Measurements from ENCODE around the gene EPHA6.
A peak's percentile ranks its signal among the peaks of the same experiment; 100 is the strongest.

EPHA6 gene

DNA sequence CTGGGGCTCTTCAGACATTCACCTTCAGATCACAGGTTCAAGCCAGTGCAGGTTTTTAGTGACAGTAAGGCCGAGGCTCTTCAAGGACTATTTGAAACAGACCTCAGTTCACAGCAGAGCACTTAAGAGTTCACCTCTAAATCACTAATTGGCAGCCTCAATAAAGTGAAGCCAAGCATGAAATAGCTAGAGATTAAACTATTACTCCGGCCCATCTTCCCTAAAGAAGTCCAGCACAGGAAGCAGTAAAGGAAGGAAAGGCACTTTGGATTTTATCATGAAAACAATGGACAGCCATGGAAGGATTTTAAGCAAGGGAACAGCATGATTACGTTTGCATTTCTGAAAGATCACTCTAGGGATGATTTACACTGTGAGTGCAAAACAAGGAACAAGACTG, 922.5 kb downstream of the EPHA6 start:
- TF ChIP-seq, protein P1, sequence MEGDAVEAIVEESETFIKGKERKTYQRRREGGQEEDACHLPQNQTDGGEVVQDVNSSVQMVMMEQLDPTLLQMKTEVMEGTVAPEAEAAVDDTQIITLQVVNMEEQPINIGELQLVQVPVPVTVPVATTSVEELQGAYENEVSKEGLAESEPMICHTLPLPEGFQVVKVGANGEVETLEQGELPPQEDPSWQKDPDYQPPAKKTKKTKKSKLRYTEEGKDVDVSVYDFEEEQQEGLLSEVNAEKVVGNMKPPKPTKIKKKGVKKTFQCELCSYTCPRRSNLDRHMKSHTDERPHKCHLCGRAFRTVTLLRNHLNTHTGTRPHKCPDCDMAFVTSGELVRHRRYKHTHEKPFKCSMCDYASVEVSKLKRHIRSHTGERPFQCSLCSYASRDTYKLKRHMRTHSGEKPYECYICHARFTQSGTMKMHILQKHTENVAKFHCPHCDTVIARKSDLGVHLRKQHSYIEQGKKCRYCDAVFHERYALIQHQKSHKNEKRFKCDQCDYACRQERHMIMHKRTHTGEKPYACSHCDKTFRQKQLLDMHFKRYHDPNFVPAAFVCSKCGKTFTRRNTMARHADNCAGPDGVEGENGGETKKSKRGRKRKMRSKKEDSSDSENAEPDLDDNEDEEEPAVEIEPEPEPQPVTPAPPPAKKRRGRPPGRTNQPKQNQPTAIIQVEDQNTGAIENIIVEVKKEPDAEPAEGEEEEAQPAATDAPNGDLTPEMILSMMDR (IDR thresholded peaks at IDR 0.05; ENCODE audit: borderline replicate concordance, insufficient read depth, low read depth, low read length) = no peak
- no peak overlapping the region for H3K4me3 ChIP-seq (ENCODE audit: low read depth, low read length)

- TF ChIP-seq, protein P1 (IDR thresholded peaks at IDR 0.05; ENCODE audit: borderline replicate concordance, insufficient read depth, low read depth, low read length) = no peak
- no peak overlapping the region for H3K4me3 ChIP-seq (ENCODE audit: low read depth, low read length)
Measured at GRCh38 chr3:97738761-97739160, 924.4 kb downstream of the EPHA6 start.

GRCh38 chr3:97742036-97742435, 927.6 kb downstream of the EPHA6 start:
- TF ChIP-seq, protein P1 (IDR thresholded peaks at IDR 0.05; ENCODE audit: borderline replicate concordance, insufficient read depth, low read depth, low read length) = no peak
- no peak overlapping the region for H3K4me3 ChIP-seq (ENCODE audit: low read depth, low read length)

DNA sequence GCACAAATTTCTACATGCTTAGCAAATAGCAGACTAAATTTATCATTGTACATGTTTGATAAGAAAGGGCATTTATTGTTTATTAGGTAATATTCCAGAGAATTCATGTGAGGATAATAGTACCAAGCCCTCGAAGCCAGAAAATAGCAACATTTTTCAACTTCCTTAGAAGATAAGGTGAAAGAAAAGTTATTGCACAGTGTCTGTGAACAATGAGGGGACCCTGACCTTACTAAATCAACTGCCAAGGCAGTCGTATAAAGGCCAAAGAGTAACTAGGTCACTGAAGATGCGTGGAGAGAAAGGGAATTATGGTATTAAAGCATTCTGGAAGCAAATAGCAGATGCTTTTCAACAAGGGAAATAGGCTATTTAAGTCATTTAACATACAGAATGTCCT, 929.9 kb downstream of the EPHA6 start:
- TF ChIP-seq, protein P1 (IDR thresholded peaks at IDR 0.05; ENCODE audit: borderline replicate concordance, insufficient read depth, low read depth, low read length) = no peak
- H3K4me3 ChIP-seq (ENCODE audit: low read depth, low read length) = no peak overlapping the region

- H3K4me3 ChIP-seq (ENCODE audit: low read depth, low read length) = peak overlapping the region; percentile 87
- TF ChIP-seq, protein P1 (IDR thresholded peaks at IDR 0.05; ENCODE audit: borderline replicate concordance, insufficient read depth, low read depth, low read length) = no peak
Measured at GRCh38 chr3:97763586-97764406, 949.4 kb downstream of the EPHA6 start.

GRCh38 chr3:97764407-97765238, 950.2 kb downstream of the EPHA6 start, which contains the start of gene ARL6:
TSS of gene ARL6 (plus strand) at chr3:97764758. CDS start at chr3:97768108, 3,350 bp downstream.
- TF ChIP-seq, protein P1 (IDR thresholded peaks at IDR 0.05; ENCODE audit: borderline replicate concordance, insufficient read depth, low read depth, low read length) = 0 out of 2 replicates have a peak, but pooled peaks have one; percentile 4
- peak within 1 kb of the TSS; percentile 87 for H3K4me3 ChIP-seq (ENCODE audit: low read depth, low read length)

Data from GM12875 (cell line).